Activated T-helper 1 cell treated with Interleukin-2 at 50 U/mL for 16 hours (primary cell): ENCODE results near the gene SLIT1.
"Not testable (repeated sequence)": the region's sequence is repeated elsewhere in the genome, so short reads cannot be mapped to it uniquely, and the experiment has no call there.

Source experiments
- DNase-seq: peaks from one replicate; pipeline ENCODE4 v3.0.0-alpha.2; 2020; ENCODE audit warnings: low read depth

The SLIT1 gene

GRCh38 chr10:97106207-97106606 lies 79.6 kb downstream of the SLIT1 start:
- DNase-seq: no peak

GRCh38 chr10:97105303-97105702 lies 80.5 kb downstream of the SLIT1 start:
- DNase-seq: no peak

GRCh38 chr10:97103316-97104080 lies 82.3 kb downstream of the SLIT1 start:
- no peak for DNase-seq

GRCh38 chr10:97102441-97102840 lies 83.3 kb downstream of the SLIT1 start:
- DNase-seq: no peak

GRCh38 chr10:97101166-97101940 lies 84.4 kb downstream of the SLIT1 start:
- DNase-seq: no peak

- no peak for DNase-seq
Measured at GRCh38 chr10:97100657-97101056, 85.1 kb downstream of the SLIT1 start.

GRCh38 chr10:97099868-97100267 lies 85.9 kb downstream of the SLIT1 start:
- DNase-seq: no peak

GRCh38 chr10:97099089-97099488 lies 86.7 kb downstream of the SLIT1 start:
- no peak for DNase-seq

- no peak for DNase-seq
Measured at GRCh38 chr10:97097084-97097433, 88.7 kb downstream of the SLIT1 start.

- no peak for DNase-seq
Measured at GRCh38 chr10:97096261-97097083, 89.3 kb downstream of the SLIT1 start.

GRCh38 chr10:97095701-97096260 lies 90.0 kb downstream of the SLIT1 start:
- DNase-seq: no peak

GRCh38 chr10:97090644-97091043 lies 95.1 kb downstream of the SLIT1 start:
- no peak for DNase-seq

GRCh38 chr10:97090035-97090434 lies 95.7 kb downstream of the SLIT1 start:
- no peak for DNase-seq

- no peak for DNase-seq
Measured at GRCh38 chr10:97089209-97089870, 96.4 kb downstream of the SLIT1 start.

GRCh38 chr10:97087296-97087695 lies 98.5 kb downstream of the SLIT1 start:
- no peak for DNase-seq

- no peak for DNase-seq
Measured at GRCh38 chr10:97086530-97086929, 99.2 kb downstream of the SLIT1 start.

GRCh38 chr10:97083228-97083829 lies 102.4 kb downstream of the SLIT1 start:
- DNase-seq: no peak

GRCh38 chr10:97082575-97082974 lies 103.2 kb downstream of the SLIT1 start:
- not testable (repeated sequence) for DNase-seq

GRCh38 chr10:97081621-97082235 lies 104.0 kb downstream of the SLIT1 start:
- peak; percentile 18 for DNase-seq

GRCh38 chr10:97080051-97080776 lies 105.5 kb downstream of the SLIT1 start:
- no peak for DNase-seq
